SK-N-SH (cell line): Measurements from ENCODE around the gene GIN1. TPM values are rescaled to one million over a fixed set of nuclear protein-coding genes. Genes with fewer than 3 reads are reported as not detected.

Experiments used
- CTCF ChIA-PET: fragments of 300-600, 350-600 bp; formaldehyde crosslinking; extraction: SDS; loops from one replicate; lab custom pipeline; 2021; lab: Yijun Ruan, JAX
- POLR2A ChIA-PET: fragments of 350-600 bp; sonication (Branson Sonifier 250); formaldehyde crosslinking; extraction: SDS; loops from one replicate; lab custom pipeline; 2020; ENCODE audit warnings: antibody characterized with exemption, inconsistent platforms; lab: Yijun Ruan, JAX
- DNase-seq: peaks from one replicate; pipeline ENCODE4 v3.0.0; 2012
- H2AFZ ChIP-seq: fragments of 200-600 bp; sonication (generic); 2 replicates; pipeline ENCODE4 v1.8.1; 2016; ENCODE audit warnings: antibody characterized with exemption, mild to moderate bottlenecking, low read depth
- H3F3A ChIP-seq: fragments of 200-600 bp; sonication (generic); replicated peaks from 2 replicates; pipeline ENCODE3; 2016; ENCODE audit warnings: antibody characterized with exemption, mild to moderate bottlenecking; ENCODE audit not compliant: insufficient read depth
- H3K27ac ChIP-seq, 2 experiments: fragments of 200-500 bp in 1 of 2; fragments of 200-600 bp in 1 of 2; sonication (Bioruptor generic) in 1 of 2; sonication (generic), shearing (Covaris generic) in 1 of 2; 2 replicates each; pipeline versions ENCODE4 v1.5.1 to v1.6.1; 2014 to 2016; ENCODE audit warnings: low read depth in 2 of 2, inconsistent platforms in 1 of 2, low read length in 1 of 2, mild to moderate bottlenecking in 1 of 2, mixed read lengths in 1 of 2
- H3K27me3 ChIP-seq: fragments of 200-600 bp; sonication (generic), shearing (Covaris generic); 2 replicates; pipeline ENCODE4 v1.6.1; 2016; ENCODE audit warnings: mixed run types; ENCODE audit not compliant: insufficient read depth
- H3K36me3 ChIP-seq, 2 experiments: fragments of 200-500 bp in 1 of 2; fragments of 200-600 bp in 1 of 2; sonication (Bioruptor generic) in 1 of 2; sonication (generic) in 1 of 2; replicated peaks in 1 of 2; 2 replicates each; pipeline versions ENCODE3 to v1.5.1; 2014 to 2016; ENCODE audit warnings: low read length in 1 of 2, mild to moderate bottlenecking in 1 of 2; ENCODE audit not compliant: insufficient read depth in 2 of 2, control insufficient read depth in 1 of 2
- H3K4me1 ChIP-seq, 2 experiments: fragments of 200-500 bp in 1 of 2; fragments of 200-600 bp in 1 of 2; sonication (Bioruptor generic) in 1 of 2; sonication (generic), shearing (Covaris generic) in 1 of 2; 2 replicates each; pipeline versions ENCODE4 v1.5.1 to v1.6.1; 2014 to 2016; ENCODE audit warnings: low read depth in 1 of 2, low read length in 1 of 2, mixed run types in 1 of 2; ENCODE audit not compliant: insufficient read depth in 2 of 2, control insufficient read depth in 1 of 2
- H3K4me2 ChIP-seq: fragments of 200-600 bp; sonication (generic), shearing (Covaris generic); 2 replicates; pipeline ENCODE4 v1.6.1; 2017; ENCODE audit warnings: mixed run types
- H3K4me3 ChIP-seq, 2 experiments: fragments of 200-500 bp in 1 of 2; fragments of 200-600 bp in 1 of 2; sonication (Bioruptor generic) in 1 of 2; sonication (generic), shearing (Covaris generic) in 1 of 2; 2 replicates each; pipeline versions ENCODE4 v1.5.1 to v1.8.1; 2014 to 2016; ENCODE audit warnings: low read depth in 2 of 2, inconsistent platforms in 1 of 2, low read length in 1 of 2, mild to moderate bottlenecking in 1 of 2, mixed read lengths in 1 of 2, moderate library complexity in 1 of 2
- H3K79me2 ChIP-seq: fragments of 200-600 bp; sonication (generic); 2 replicates; pipeline ENCODE4 v1.8.1; 2017; ENCODE audit warnings: mild to moderate bottlenecking; ENCODE audit not compliant: insufficient read depth
- H3K9ac ChIP-seq: fragments of 200-600 bp; sonication (generic); 2 replicates; pipeline ENCODE4 v1.6.1; 2017; ENCODE audit warnings: mixed run types
- H3K9me2 ChIP-seq: fragments of 200-600 bp; sonication (generic); 2 replicates; pipeline ENCODE4 v1.6.1; 2017; ENCODE audit warnings: mixed run types
- H3K9me3 ChIP-seq: fragments of 200-600 bp; sonication (generic); 2 replicates; pipeline ENCODE4 v1.6.1; 2017; ENCODE audit warnings: mixed run types, mild to moderate bottlenecking, moderate library complexity
- H4K20me1 ChIP-seq: fragments of 200-600 bp; sonication (generic); 2 replicates; pipeline ENCODE4 v1.6.1; 2017; ENCODE audit warnings: mild to moderate bottlenecking, mixed run types; ENCODE audit not compliant: insufficient read depth
- EZH2phosphoT487 ChIP-seq: fragments of 200-600 bp; sonication (generic); IDR thresholded peaks from 2 replicates; pipeline ENCODE4 v1.6.1; 2017; ENCODE audit warnings: low read depth, mixed run types, mild to moderate bottlenecking, antibody characterized with exemption, moderate library complexity, borderline replicate concordance
- FOSL2 ChIP-seq: IDR thresholded peaks from 2 replicates; pipeline ENCODE4 v1.4.0; 2012; ENCODE audit warnings: low read depth, mild to moderate bottlenecking, moderate library complexity, borderline replicate concordance
- FOXM1 ChIP-seq: IDR thresholded peaks from 2 replicates; pipeline ENCODE4 v1.4.0; 2012; ENCODE audit warnings: low read depth, mild to moderate bottlenecking
- GATA2 ChIP-seq: sonication (generic); formaldehyde crosslinking; IDR thresholded peaks from 2 replicates; pipeline ENCODE4 v1.5.0; 2020; ENCODE audit warnings: mild to moderate bottlenecking, missing genetic modification reagents
- JUND ChIP-seq: IDR thresholded peaks from 2 replicates; pipeline ENCODE4 v1.4.0; 2012
- MEF2A ChIP-seq: IDR thresholded peaks from 2 replicates; pipeline ENCODE4 v1.4.0; 2012; ENCODE audit warnings: low read depth, borderline replicate concordance
- POLR2AphosphoS5 ChIP-seq: IDR thresholded peaks from 2 replicates; pipeline ENCODE4 v1.6.1; 2012; ENCODE audit warnings: low read depth, low read length
- RXRA ChIP-seq: IDR thresholded peaks from 2 replicates; pipeline ENCODE4 v1.4.0; 2012; ENCODE audit warnings: low read depth, mild to moderate bottlenecking, borderline replicate concordance
- SIN3A ChIP-seq: IDR thresholded peaks from 2 replicates; pipeline ENCODE4 v1.6.1; 2012; ENCODE audit warnings: low read depth, mild to moderate bottlenecking, low read length, moderate library complexity, borderline replicate concordance
- SMC3 ChIP-seq: IDR thresholded peaks from 2 replicates; pipeline ENCODE4 v1.6.1; 2012; ENCODE audit warnings: low read depth, low read length, improper control_type of control experiment
- TAF1 ChIP-seq: IDR thresholded peaks from 2 replicates; pipeline ENCODE4 v1.6.1; 2012; ENCODE audit warnings: low read depth, mild to moderate bottlenecking, low read length, moderate library complexity, borderline replicate concordance
- TEAD4 ChIP-seq: IDR thresholded peaks from 2 replicates; pipeline ENCODE4 v1.4.0; 2012; ENCODE audit warnings: mild to moderate bottlenecking, borderline replicate concordance; ENCODE audit not compliant: insufficient read depth
- WGBS: methylation state at CpG from one replicate; pipeline ENCODE4 v1.1.6; 2017; ENCODE audit warnings: low lambda C conversion rate; 5-methylcytosine and 5-hydroxymethylcytosine counted together
- polyA plus RNA-seq, 3 experiments: library from polyadenylated mRNA; depleted of rRNA; stranded (reverse); fragments of >200 nt; gene quantifications; 2 replicates each; pipeline ENCODE4 v1.2.3, GENCODE V29; 2012
- TF ChIP-seq, protein P1 (sequence below): IDR thresholded peaks from 2 replicates; pipeline ENCODE4 v1.4.0; 2012; ENCODE audit warnings: low read depth, borderline replicate concordance
- TF ChIP-seq, protein P2 (sequence below): IDR thresholded peaks from 2 replicates; pipeline ENCODE4 v1.4.0; 2012; ENCODE audit warnings: low read depth
- TF ChIP-seq, protein P3 (sequence below): IDR thresholded peaks from 2 replicates; pipeline ENCODE4 v1.4.0; 2012; ENCODE audit warnings: low read depth, borderline replicate concordance
- TF ChIP-seq, protein P4 (sequence below): IDR thresholded peaks from 2 replicates; pipeline ENCODE4 v1.6.1; 2012; ENCODE audit warnings: mild to moderate bottlenecking, low read depth, low read length, moderate library complexity

GIN1 gene
- polyA plus RNA-seq, 1 of the 3 experiments (the other 2 are of a cell fraction) = 1.3 TPM

DNA sequence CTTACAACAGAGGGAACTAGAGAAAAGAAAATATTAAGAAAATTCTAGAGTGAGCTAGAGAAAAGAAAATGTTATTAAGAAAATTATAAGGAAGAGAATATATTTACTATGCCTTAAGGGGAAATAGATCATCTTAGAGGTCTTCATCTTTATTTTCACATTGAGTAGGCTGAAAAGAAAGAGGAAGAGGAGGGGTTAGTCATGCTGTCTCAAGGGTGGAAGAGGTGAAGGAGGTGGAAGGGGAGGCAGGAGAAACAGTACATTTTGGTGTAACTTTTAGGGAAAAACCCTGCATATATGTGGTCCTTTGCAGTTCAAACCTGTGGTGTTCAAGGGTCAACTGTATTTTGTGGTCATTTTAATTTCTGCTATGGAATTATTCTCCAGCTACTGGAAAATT lies 46.8 kb upstream of the GIN1 start (continued):
- TF ChIP-seq FOSL2 (no peak), GATA2 (CRISPR knock-in tag) (no peak)
- TF ChIP-seq, protein P1, sequence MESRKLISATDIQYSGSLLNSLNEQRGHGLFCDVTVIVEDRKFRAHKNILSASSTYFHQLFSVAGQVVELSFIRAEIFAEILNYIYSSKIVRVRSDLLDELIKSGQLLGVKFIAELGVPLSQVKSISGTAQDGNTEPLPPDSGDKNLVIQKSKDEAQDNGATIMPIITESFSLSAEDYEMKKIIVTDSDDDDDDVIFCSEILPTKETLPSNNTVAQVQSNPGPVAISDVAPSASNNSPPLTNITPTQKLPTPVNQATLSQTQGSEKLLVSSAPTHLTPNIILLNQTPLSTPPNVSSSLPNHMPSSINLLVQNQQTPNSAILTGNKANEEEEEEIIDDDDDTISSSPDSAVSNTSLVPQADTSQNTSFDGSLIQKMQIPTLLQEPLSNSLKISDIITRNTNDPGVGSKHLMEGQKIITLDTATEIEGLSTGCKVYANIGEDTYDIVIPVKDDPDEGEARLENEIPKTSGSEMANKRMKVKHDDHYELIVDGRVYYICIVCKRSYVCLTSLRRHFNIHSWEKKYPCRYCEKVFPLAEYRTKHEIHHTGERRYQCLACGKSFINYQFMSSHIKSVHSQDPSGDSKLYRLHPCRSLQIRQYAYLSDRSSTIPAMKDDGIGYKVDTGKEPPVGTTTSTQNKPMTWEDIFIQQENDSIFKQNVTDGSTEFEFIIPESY = no peak

DNA sequence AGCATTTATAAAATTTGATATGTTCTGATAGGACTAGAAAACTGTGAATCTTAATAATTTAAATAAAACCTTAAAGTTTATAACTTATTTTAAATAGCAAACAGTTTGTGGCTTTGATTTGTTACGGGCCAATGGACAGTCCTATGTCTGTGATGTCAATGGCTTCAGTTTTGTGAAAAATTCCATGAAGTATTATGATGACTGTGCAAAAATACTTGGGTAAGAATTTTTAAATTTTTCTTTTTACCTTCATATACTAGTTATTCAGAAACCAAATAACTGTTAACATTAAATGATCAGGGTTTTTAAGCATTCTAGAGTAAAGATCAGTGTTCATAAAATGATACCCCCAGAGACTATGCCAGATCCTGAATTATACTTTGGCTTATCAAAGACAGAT lies 31.2 kb upstream of the GIN1 start:
- TF ChIP-seq TAF1 (no peak), FOXM1 (no peak)
- TF ChIP-seq, protein P2, sequence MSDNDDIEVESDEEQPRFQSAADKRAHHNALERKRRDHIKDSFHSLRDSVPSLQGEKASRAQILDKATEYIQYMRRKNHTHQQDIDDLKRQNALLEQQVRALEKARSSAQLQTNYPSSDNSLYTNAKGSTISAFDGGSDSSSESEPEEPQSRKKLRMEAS = no peak
- Histone ChIP-seq H3K27me3 (no peaks in the 10 kb centered on the region), H3K9me3 (no peaks in the 10 kb centered on the region), H3K4me1 (no peaks in the 10 kb centered on the region), H3K79me2 (no peaks in the 10 kb centered on the region), H3K9ac (no peak overlapping the region), H3K4me3 (no peak overlapping the region), H3K27ac (no peak overlapping the region), H4K20me1 (no peaks in the 10 kb centered on the region), H3K36me3 (peaks cover 53 to 66% of the 10 kb centered on the region in 2 experiments), H3F3A (peaks cover 5% of the 10 kb centered on the region), H3K9me2 (no peaks in the 10 kb centered on the region), H3K4me2 (no peak overlapping the region), H2AFZ (no peak overlapping the region)
- ChIA-PET CTCF (no interaction called here), POLR2A (no interaction called here)
- no peak for DNase-seq
- WGBS = 98% methylated on average over 1 of the region's 1 CpG

DNA sequence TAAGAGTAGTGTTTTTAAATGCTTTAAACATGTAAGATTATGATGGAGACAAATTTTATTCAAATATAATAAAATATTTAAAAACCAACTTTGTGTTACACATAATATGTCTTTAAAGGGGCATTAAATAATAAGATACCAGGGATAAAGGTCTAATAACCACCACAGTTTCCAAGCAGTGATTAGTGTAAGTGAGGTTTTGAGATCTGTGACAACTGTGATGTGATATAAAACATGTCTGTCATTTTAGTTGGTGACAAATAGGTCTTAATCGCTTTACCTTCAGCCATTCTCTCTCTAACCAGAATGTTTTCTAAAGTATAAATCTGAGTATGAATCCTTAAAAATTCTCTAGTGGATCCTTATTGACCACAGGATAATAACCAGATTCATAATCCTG lies 28.3 kb upstream of the GIN1 start:
- Histone ChIP-seq H3K4me2 (no peak overlapping the region), H3K27me3 (no peaks in the 10 kb centered on the region), H3K79me2 (no peaks in the 10 kb centered on the region), H3F3A (peaks cover 5% of the 10 kb centered on the region), H3K9me2 (no peaks in the 10 kb centered on the region), H3K4me3 (no peak overlapping the region), H2AFZ (no peak overlapping the region), H3K9me3 (no peaks in the 10 kb centered on the region), H3K27ac (no peak overlapping the region), H3K9ac (no peak overlapping the region), H3K36me3 (peaks cover 31 to 41% of the 10 kb centered on the region in 2 experiments), H3K4me1 (no peaks in the 10 kb centered on the region), H4K20me1 (no peaks in the 10 kb centered on the region)
- ChIA-PET CTCF (interaction anchor here (0.8 kb wide), 1 partner anchor 9 kb away, joined by 3 read pairs; no protein-coding TSS in a partner anchor), POLR2A (no interaction called here)
- no peak for DNase-seq
- WGBS = 86% methylated on average over 1 of the region's 1 CpG
- no peak for TF ChIP-seq SIN3A
- TF ChIP-seq MEF2A = no peak
- TF ChIP-seq, protein P2 = no peak
- no peak for TF ChIP-seq TAF1
- TF ChIP-seq POLR2AphosphoS5 = no peak
- TF ChIP-seq JUND = no peak
- no peak for TF ChIP-seq SMC3
- TF ChIP-seq TEAD4 = no peak
- TF ChIP-seq, protein P3, sequence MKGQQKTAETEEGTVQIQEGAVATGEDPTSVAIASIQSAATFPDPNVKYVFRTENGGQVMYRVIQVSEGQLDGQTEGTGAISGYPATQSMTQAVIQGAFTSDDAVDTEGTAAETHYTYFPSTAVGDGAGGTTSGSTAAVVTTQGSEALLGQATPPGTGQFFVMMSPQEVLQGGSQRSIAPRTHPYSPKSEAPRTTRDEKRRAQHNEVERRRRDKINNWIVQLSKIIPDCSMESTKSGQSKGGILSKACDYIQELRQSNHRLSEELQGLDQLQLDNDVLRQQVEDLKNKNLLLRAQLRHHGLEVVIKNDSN = no peak
- no peak for TF ChIP-seq RXRA
- no peak for TF ChIP-seq FOSL2
- TF ChIP-seq, protein P1 = no peak
- TF ChIP-seq EZH2phosphoT487 = no peak
- TF ChIP-seq, protein P4, sequence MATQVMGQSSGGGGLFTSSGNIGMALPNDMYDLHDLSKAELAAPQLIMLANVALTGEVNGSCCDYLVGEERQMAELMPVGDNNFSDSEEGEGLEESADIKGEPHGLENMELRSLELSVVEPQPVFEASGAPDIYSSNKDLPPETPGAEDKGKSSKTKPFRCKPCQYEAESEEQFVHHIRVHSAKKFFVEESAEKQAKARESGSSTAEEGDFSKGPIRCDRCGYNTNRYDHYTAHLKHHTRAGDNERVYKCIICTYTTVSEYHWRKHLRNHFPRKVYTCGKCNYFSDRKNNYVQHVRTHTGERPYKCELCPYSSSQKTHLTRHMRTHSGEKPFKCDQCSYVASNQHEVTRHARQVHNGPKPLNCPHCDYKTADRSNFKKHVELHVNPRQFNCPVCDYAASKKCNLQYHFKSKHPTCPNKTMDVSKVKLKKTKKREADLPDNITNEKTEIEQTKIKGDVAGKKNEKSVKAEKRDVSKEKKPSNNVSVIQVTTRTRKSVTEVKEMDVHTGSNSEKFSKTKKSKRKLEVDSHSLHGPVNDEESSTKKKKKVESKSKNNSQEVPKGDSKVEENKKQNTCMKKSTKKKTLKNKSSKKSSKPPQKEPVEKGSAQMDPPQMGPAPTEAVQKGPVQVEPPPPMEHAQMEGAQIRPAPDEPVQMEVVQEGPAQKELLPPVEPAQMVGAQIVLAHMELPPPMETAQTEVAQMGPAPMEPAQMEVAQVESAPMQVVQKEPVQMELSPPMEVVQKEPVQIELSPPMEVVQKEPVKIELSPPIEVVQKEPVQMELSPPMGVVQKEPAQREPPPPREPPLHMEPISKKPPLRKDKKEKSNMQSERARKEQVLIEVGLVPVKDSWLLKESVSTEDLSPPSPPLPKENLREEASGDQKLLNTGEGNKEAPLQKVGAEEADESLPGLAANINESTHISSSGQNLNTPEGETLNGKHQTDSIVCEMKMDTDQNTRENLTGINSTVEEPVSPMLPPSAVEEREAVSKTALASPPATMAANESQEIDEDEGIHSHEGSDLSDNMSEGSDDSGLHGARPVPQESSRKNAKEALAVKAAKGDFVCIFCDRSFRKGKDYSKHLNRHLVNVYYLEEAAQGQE = no peak
